KBM-7 (cell line): ENCODE measurements around the gene MAPKAPK2.
"Not testable (repeated sequence)": the region's sequence is repeated elsewhere in the genome, so short reads cannot be mapped to it uniquely, and the experiment has no call there.

Experiments used
- DNase-seq: peaks from one replicate; pipeline ENCODE4 v3.0.0-alpha.2; 2015
- in situ Hi-C: fragments of 300-500 bp; cut with MboI; formaldehyde crosslinking; loops from 2 replicates; pipeline ENCODE4 v1.14.3; 2020; ENCODE audit warnings: low sequenced_read_pairs, low pct_unique_long_range_greater_than_20kb, mixed read lengths

MAPKAPK2 gene

GRCh38 chr1:206754011-206754410, 69.3 kb downstream of the MAPKAPK2 start:
- no peak for DNase-seq
- in situ Hi-C loops, result no loop called here

- no peak for DNase-seq
- in situ Hi-C loops, result no loop called here
These were observed 73.0 kb downstream of the MAPKAPK2 start for GRCh38 chr1:206757524-206758266.

- no peak for DNase-seq
- in situ Hi-C loops, result no loop called here
These were observed 75.9 kb downstream of the MAPKAPK2 start for GRCh38 chr1:206760590-206760989.

DNA sequence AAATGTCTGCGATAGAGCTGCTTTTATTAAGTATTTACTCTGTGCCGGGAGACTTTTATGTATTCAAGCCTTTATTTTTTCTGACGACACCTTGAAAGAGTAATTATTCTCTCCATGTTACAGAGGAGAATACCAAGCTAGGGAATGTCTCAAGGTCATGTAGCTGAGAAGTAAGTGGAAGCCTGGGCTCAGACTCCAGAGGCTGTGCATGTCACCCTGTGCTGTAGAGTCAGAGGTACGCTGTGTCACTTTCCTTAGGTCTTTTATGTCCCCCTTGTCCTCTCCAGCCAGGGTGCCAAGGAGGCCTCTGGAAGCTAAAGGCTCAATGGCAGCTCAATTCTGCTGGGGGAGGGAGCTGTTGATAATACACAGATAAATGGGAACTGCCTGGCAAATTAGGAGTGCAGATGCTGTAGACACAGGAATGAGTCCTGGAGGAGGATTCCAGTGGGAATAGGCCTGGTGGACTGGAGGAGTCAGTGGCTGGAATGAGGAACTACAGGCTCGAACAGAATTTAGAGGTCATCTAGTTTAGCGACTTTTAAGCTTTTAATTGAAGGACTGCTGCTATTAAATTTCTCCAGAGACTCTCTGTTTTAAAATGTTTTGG, 76.6 kb downstream of the MAPKAPK2 start:
- DNase-seq, result no peak
- in situ Hi-C loops, result no loop called here

- in situ Hi-C loops, DNase-seq: not testable (repeated sequence)
These were observed 78.1 kb downstream of the MAPKAPK2 start for GRCh38 chr1:206762741-206763364.

DNA sequence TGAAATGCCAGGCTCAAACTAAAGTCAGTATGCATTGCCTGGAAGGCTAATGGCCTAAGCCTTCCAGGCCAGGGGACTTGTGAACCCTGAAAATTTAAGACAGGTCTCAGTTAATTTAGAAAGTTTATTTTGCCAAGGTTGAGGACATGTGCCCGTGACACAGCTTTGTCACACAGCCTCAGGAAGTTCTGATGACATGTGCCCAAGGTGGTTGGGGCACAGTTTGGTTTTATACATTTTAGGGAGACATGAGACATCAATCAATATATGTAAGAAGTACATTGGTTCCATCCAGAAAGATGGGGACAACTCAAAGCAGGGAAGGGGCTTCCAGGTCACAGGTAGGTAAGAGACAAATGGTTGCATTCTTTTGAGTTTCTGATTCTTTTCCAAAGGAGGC, 81.1 kb downstream of the MAPKAPK2 start:
- DNase-seq, in situ Hi-C loops: not testable (repeated sequence)

DNA sequence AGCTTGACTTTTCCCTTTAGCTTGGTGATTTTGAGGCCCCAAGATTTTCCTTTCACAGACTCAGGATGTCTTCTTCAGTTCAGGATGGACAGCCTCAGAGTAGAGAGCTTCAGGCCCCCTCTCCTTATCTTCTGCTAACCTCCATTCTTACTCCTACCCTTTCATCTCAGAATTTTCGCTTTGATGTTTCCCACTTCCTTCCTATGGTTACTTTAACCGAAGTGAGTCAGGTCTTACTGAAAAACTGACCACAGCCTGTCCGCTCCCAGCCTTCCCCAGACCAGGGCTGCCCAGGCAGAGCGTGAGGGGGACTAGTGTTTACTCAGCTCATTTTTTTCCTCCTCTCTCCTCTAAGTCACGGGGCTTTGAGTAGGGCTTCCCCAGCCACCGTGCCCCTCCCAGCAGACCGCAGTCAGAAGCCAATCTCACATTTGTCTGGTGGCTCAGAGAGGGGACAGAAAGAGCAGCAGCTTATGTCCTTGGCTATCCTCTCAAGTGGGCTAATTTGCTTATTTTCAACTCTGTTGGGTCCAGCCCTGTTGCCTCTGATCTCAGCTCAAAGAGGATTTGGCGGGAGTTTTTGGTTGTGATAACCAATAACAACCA, 81.6 kb downstream of the MAPKAPK2 start:
- in situ Hi-C loops, result no loop called here
- peak; percentile 60 for DNase-seq

DNA sequence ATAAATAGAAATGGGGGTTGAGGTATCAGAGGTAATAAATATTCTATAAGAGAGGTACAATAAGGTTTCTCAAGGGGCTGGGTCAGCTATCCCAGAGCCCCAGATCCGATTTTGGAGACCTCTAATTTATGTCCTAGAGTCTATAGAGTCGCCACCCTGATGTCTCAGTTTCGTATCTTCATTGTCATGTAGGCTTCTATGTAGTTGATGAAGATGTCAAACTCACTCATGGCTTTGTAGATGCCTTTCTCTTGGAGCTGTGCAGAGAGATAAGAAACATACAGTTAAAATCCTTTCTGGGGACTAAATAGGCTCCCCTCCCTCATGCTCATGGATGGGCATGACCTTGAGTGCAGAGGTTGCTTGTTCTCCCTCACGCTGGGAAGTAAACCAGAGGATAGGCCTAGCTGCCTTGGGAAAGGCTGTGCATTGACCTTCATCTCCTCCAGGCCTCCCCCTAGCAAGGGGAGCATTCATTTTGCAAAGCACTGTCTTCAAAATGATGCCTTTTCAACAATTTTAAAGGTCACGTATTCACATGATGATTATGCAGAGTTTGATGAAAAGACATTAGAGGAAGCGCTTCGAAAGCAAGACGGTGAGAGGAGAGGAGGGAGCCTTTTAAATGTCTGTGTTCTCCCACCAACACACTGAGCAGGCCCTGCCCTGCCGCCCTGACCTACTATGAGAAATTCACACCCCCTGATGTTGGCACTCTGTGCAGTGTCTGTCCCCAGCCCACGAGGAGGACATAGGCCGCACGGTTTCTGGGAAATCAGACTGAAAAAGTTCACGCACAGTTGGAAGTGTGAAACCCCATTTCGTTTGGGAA, 84.0 kb downstream of the MAPKAPK2 start:
- DNase-seq, result no peak
- in situ Hi-C loops, result no loop called here

- no peak for DNase-seq
- in situ Hi-C loops, result no loop called here
These were observed 84.6 kb downstream of the MAPKAPK2 start for GRCh38 chr1:206769304-206769731.

DNA sequence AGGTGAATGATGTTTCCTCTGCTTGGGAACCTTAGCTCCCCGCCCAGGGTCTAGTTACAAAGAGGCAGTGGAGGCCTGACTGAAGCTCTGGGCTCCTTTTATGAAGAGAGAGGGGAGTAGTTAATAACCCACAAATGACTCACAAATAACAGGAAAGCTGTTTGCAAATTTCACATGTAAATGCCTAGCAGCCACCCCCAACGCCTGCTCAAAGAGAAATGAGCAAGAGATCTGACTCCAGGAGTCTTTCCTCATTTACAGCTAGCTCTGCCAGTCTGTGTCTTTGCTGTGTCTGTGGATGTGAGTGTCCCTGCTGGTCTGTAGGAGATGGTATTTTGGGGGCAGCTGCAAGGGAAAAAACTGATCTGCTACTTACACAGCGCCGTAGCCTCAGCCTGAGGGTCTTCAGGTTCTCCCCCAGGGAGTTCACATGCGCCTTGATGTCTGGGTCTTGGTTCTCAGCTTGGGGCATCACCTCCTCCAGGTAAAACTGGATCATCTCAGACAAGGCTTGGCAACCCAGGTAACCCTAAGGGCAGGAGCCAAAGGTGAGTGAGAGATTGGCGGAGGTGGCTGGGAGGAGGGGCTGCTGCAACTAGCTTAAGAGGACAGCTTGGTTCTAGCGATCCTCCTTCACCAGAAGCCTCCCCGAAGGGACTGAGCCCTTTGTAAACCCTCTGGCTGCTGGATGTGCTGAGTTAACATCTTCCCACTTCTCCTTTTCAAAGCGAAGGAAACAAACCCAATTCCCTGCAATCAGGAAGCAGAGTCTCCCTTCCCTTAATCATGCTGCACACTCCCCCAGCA, 86.0 kb downstream of the MAPKAPK2 start, which contains the start of gene IL19:
Gene IL19 (plus strand): TSS at position 243 of the 807 bp plus-strand sequence. CDS start 65,890 bp downstream, outside the sequence.
- peak; percentile 74 for DNase-seq
- in situ Hi-C loops, result no loop called here

- no peak for DNase-seq
- in situ Hi-C loops, result no loop called here
These were observed 86.6 kb downstream of the MAPKAPK2 start for GRCh38 chr1:206771338-206771692.

GRCh38 chr1:206772243-206772937, 87.7 kb downstream of the MAPKAPK2 start, which contains the start of gene IL10:
Gene IL10 (minus strand): TSS chr1:206772494. CDS start chr1:206772435, 59 bp downstream.
- DNase-seq, result no peak
- in situ Hi-C loops, result no loop called here

- DNase-seq, result no peak
- in situ Hi-C loops, result no loop called here
These were observed 89.4 kb downstream of the MAPKAPK2 start for GRCh38 chr1:206774093-206774492.

DNA sequence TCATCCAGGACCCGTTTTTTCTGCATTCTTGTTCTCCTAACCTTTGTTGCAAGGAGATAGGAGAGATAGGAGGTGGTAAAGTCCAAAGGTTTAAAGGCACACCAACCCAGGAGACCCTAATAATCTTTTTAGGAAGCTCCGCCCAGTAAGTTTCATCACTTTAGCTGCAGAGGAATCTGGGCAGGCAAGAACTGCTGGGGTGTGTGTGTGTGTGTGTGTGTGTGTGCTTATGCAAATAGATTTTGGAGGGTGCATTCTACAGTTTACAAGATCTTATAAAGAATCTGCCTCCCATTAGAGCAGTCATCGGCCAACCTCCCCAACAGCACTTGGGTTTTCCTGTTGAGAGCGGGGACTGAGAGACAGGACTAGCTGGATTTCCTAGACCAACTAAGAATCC, 91.5 kb downstream of the MAPKAPK2 start:
- no peak for DNase-seq
- in situ Hi-C loops, result no loop called here

DNA sequence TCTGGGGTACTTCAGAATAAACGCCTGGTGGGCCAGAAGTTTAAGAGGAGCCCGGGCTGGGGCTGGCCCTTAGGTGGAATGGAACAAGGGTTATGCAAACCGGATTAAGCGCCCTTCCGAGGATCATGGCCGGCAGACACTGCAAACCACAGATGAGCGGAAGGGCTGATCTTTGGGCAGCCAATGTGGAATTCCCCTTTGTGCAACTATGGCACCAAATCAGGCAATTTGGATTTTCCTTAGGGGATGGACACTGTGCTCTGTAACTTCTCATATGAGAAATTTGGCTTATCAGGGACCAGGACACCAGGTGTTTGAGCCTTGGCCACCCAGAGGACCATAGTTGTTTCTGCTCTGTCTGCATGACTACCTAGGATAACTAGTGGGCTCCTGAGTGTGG, 93.3 kb downstream of the MAPKAPK2 start:
- no peak for DNase-seq
- in situ Hi-C loops, result no loop called here

DNA sequence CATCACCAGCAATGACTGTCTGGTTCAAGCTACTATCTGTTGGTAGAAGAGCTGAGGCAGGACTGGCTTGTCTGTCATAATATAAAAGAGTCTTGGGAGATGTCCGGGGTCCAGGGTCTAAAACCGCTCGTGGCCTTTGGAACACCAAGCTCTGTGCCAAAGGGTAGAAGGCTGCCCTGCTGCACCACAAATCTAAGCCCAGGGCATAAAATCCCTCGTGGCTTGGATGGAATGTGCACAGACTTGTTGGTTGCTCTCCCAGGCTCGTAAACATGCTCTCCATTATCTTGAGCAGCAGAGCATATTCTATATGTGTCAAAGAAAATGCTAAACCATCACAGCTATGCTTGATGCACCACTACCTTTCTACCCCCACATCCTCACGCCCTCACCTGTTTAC, 94.2 kb downstream of the MAPKAPK2 start:
- DNase-seq, in situ Hi-C loops: not testable (repeated sequence)

DNA sequence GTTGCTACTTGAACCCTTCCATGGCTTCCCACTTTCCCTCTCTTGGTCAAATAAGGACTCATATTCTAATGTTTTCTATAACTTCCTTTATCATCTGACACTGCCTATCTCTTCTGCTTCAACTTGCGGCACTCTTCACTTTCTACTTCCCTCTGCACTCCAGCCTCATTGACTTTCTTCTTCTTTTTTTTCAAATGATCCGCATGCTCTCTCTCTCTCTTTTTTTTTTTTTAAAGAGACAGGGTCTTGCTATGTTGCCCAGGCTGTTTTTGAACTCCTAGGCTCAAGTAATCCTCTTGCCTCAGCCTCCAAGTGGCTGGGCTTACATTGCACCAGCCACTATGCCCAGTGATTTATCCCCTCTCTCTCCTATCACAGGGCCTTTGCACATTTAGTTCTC, 94.9 kb downstream of the MAPKAPK2 start:
- in situ Hi-C loops, result no loop called here
- peak; percentile 48 for DNase-seq

- peak; percentile 18 for DNase-seq
- in situ Hi-C loops, result no loop called here
These were observed 97.7 kb downstream of the MAPKAPK2 start for GRCh38 chr1:206782448-206782847.
